BLaER1 treated with 17β-estradiol and CSF1 and Interleukin-3, amounts not matched to agents 10 nM and 100 nM (cell line): ENCODE data around the gene ULK4.
A peak's percentile ranks its signal among the peaks of the same experiment; 100 is the strongest.

ENCODE experiments used
- H3K27ac ChIP-seq, 11 experiments: shearing (Covaris generic); formaldehyde crosslinking; 2 replicates each; pipeline ENCODE4 v1.8.1; 2022
- H3K27me3 ChIP-seq, 11 experiments: shearing (Covaris generic); formaldehyde crosslinking; 2 replicates each; pipeline ENCODE4 v1.8.1; 2022
- H3K36me3 ChIP-seq, 11 experiments: shearing (Covaris generic); formaldehyde crosslinking; 2 replicates each; pipeline ENCODE4 v1.8.1; 2022
- H3K4me1 ChIP-seq, 10 experiments: shearing (Covaris generic); formaldehyde crosslinking; 2 replicates each; pipeline ENCODE4 v1.8.1; 2022
- H3K4me2 ChIP-seq, 11 experiments: shearing (Covaris generic); formaldehyde crosslinking; 2 replicates each; pipeline ENCODE4 v1.8.1; 2022
- H3K4me3 ChIP-seq, 10 experiments: shearing (Covaris generic); formaldehyde crosslinking; 2 replicates each; pipeline ENCODE4 v1.8.1; 2022
- H3K9ac ChIP-seq, 11 experiments: shearing (Covaris generic); formaldehyde crosslinking; 2 replicates each; pipeline ENCODE4 v1.8.1; 2022
- H3K9me3 ChIP-seq, 11 experiments: shearing (Covaris generic); formaldehyde crosslinking; replicated peaks in 1 of 11; 2 replicates each; pipeline ENCODE4 v1.8.1; 2022
- H4K20me1 ChIP-seq, 11 experiments: shearing (Covaris generic); formaldehyde crosslinking; 2 replicates each; pipeline ENCODE4 v1.8.1; 2022
- Cebpa-rat ChIP-seq, 11 experiments: shearing (Covaris generic); IDR thresholded peaks; 2 replicates each; pipeline ENCODE4 v1.8.1; 2022

The ULK4 gene

DNA sequence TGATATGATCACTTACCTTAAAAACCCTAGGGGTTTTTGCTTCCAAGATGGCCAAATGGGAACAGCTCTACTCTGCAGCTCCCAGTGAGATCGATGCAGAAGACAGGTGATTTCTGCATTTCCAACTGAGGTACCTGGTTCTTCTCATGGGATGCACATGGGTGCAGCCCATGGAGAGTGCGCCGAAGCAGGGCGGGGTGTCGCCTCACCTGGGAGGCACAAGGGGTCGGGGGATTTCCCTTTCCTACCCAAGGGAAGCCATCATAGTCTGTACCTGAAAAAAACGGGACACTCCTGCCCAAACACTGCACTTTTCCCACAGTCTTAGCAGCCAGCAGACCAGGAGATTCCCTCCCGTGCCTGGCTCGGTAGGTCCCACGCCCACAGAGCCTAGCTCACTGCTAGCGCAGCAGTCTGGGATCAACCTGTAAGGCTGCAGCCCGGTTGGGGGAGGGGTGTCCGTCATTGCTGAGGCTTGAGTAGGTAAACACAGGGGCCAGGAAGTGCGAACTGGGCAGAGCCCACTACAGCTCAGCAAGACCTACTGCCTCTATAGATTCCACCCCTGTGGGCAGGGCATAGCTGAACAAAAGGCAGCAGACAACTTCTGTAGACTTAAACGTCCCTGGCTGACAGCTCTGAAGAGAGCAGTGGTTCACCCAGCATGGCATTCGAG lies 684.0 kb downstream of the ULK4 start:
- Histone ChIP-seq H3K27ac (no peak overlapping the region), H3K4me2 (no peak overlapping the region), H3K4me1 (no peaks in the 10 kb centered on the region), H3K27me3 (no peaks in the 10 kb centered on the region), H3K9ac (no peak overlapping the region), H3K9me3 (peaks cover 6 to 22% (median 11%) of the 10 kb centered on the region in 11 experiments; a peak in 14 of 22 replicates), H3K36me3 (no peaks in the 10 kb centered on the region; a peak in 1 of 22 replicates), H4K20me1 (no peaks in the 10 kb centered on the region), H3K4me3 (no peak overlapping the region)
- TF ChIP-seq Cebpa-rat (IDR thresholded peaks at IDR 0.05), result no peak

DNA sequence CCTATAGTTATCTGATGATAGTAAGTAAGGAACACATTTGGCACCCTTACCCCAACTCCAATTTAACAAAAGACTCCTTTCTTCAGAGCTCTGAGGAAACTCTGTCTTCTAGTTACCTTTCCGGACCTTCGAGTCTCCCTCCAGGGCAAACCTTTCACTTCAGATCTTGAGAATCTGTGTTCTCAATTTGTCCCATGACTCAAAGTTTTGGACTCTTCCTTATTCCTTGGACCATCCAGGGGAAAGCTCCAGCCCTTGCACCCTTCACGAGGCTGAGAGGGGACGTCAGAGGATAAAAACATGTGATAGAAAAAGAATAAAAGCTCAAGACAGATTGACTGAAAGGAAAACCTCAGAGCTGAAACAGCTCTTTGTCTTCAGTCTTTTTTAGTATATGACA lies 685.7 kb downstream of the ULK4 start:
- TF ChIP-seq Cebpa-rat (IDR thresholded peaks at IDR 0.05), result no peak
- Histone ChIP-seq H3K27me3 (no peaks in the 10 kb centered on the region), H3K9me3 (peaks cover 6 to 35% (median 17%) of the 10 kb centered on the region in 11 experiments; a peak in 16 of 22 replicates), H3K36me3 (no peaks in the 10 kb centered on the region; a peak in 1 of 22 replicates), H3K4me3 (no peak overlapping the region), H3K27ac (no peak overlapping the region), H3K4me2 (no peak overlapping the region), H3K4me1 (no peaks in the 10 kb centered on the region), H3K9ac (no peak overlapping the region), H4K20me1 (no peaks in the 10 kb centered on the region)

DNA sequence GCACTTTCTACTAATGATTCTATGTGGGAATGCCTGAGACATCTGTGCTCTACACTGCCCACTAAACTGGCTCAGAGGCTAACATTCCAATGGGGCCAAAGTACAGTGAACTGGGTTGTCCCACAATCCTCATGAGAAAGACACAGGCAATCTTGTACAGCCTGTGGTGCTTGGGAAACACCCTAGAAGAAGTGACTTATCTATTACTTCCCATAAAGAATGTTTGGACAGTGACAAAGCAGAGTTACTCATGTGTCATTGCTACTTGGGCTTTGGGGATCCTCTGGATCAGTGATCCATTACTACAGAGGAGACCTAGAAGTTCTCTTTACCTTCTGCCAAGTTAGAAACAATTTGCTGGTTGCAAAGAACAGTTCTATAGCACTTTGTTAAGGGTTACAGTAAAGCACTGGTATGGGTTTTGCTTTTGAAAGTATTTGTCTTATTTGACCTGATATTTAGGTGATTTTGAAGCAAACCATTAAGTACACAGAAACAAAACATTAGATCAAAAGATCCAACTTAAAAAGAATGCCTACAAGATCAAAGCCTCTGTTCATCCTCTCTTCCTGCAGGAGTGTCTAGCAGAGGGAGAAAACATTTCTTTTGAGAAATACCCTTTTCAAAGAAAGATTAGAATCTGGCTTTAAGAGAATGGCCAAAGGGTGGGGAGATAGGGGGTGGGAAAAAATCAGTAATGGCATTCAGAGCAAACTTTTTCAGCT lies 686.8 kb downstream of the ULK4 start:
- H3K27ac ChIP-seq, result no peak overlapping the region
- H3K4me2 ChIP-seq, result no peak overlapping the region
- H3K36me3 ChIP-seq, result no peaks in the 10 kb centered on the region; a peak in 1 of 22 replicates
- H3K9ac ChIP-seq, result no peak overlapping the region
- no peaks in the 10 kb centered on the region for H3K4me1 ChIP-seq
- no peak for TF ChIP-seq Cebpa-rat (IDR thresholded peaks at IDR 0.05)
- H3K27me3 ChIP-seq, result no peaks in the 10 kb centered on the region
- peaks cover 6 to 36% (median 17%) of the 10 kb centered on the region in 11 experiments; a peak in 16 of 22 replicates for H3K9me3 ChIP-seq
- H4K20me1 ChIP-seq, result no peaks in the 10 kb centered on the region
- no peak overlapping the region for H3K4me3 ChIP-seq

DNA sequence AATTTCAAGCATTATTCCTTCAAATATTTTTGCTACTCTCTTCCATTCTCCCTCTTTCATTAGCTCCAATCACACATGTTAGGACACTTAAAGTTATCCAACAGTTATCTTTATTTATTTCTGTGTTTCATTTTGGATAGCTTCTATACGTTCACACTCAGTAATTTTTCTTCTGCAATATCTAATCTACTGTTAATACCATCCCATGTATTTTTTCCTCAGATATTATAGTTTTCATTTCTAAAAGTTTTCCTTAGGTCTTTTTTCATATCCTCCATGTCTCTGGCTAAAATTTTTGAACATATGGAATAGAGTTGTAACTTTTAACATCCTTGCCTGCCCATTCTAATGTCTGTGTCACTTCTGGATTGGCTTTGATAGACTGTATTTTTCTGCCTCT lies 689.2 kb downstream of the ULK4 start:
- H4K20me1 ChIP-seq, result no peaks in the 10 kb centered on the region
- TF ChIP-seq Cebpa-rat (IDR thresholded peaks at IDR 0.05), result no peak

DNA sequence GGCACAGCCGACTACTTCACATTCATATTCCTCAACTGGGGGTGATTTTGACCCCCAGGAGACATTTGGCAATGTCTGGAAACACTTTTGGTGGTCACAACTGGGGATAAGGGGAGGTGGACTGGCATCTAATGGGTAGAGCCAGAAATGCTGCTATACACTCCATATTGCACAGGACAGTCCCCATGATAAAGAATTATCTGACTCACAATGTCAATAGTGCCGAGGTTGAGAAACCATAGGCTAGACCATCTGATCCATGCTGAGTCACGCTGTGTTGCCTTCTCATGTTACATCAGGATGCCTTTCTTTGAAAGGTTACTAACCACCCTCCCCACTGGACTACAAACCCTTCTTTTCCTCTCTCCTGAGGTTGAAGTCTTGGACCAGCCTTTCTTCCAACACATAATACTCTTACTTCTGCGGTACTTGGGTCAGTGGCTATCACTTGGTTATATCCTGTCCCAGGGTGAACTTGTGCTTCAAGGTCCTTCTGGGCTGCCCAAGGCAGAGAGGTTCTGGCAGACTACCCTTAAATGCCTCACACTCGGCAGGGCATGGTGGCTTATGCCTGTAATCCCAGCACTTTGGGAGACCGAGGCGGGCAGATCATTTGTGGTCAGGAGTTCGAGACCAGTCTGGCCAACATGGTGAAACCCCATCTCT lies 693.8 kb downstream of the ULK4 start:
- peaks cover 0 to 18% (median 15%) of the 10 kb centered on the region in 10 experiments; a peak in 15 of 20 replicates for H3K4me1 ChIP-seq
- H3K36me3 ChIP-seq, result no peaks in the 10 kb centered on the region; a peak in 1 of 22 replicates
- no peak overlapping the region for H3K4me2 ChIP-seq

More for the DNA sequence above, 689.2 kb downstream of the ULK4 start:
- Histone ChIP-seq H3K27me3 (no peaks in the 10 kb centered on the region), H3K27ac (no peak overlapping the region), H3K4me3 (no peak overlapping the region), H3K4me2 (no peak overlapping the region), H3K9ac (no peak overlapping the region), H3K9me3 (peaks cover 10 to 29% (median 21%) of the 10 kb centered on the region in 11 experiments; a peak in 17 of 22 replicates), H3K36me3 (no peaks in the 10 kb centered on the region; a peak in 1 of 22 replicates), H3K4me1 (no peaks in the 10 kb centered on the region)

DNA sequence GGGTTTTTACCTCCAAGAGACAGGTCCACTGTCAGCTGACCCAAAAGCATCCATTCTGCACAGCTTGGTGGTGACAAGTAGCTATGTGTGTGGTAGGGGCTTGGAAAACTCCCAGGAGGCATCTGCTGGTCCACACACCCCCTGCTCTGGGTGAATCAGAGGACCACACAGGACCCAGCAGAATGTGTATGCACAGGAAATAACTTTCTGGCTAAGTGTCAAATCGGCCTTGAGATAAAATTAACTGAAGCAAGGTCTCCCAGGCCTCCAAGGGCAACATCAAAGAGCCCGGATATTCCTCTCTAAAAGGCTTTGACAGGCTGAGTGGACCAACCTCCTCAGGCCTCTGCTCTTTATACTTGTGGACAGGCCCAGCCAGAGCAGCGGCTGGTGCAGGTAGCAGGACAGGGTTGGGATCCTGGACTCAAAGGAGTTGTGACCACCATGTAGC lies 696.1 kb downstream of the ULK4 start:
- Histone ChIP-seq H3K27me3 (no peaks in the 10 kb centered on the region), H3K36me3 (no peaks in the 10 kb centered on the region), H3K9ac (no peak overlapping the region), H4K20me1 (no peaks in the 10 kb centered on the region), H3K4me3 (no peak overlapping the region), H3K27ac (no peak overlapping the region), H3K4me2 (peak overlapping the region in 9 of 11 experiments; percentile 10 to 56 (median 32); a peak in 14 of 22 replicates), H3K4me1 (peaks cover 0 to 18% (median 15%) of the 10 kb centered on the region in 10 experiments; a peak in 15 of 20 replicates), H3K9me3 (peaks cover 0 to 8% (median 0%) of the 10 kb centered on the region in 11 experiments; a peak in 2 of 22 replicates)
- no peak for TF ChIP-seq Cebpa-rat (IDR thresholded peaks at IDR 0.05)

More for the DNA sequence above, 693.8 kb downstream of the ULK4 start:
- Histone ChIP-seq H3K9ac (no peak overlapping the region), H3K4me3 (no peak overlapping the region), H4K20me1 (no peaks in the 10 kb centered on the region), H3K27me3 (no peaks in the 10 kb centered on the region), H3K9me3 (peaks cover 5 to 23% (median 12%) of the 10 kb centered on the region in 11 experiments; a peak in 17 of 22 replicates), H3K27ac (no peak overlapping the region)
- TF ChIP-seq Cebpa-rat (IDR thresholded peaks at IDR 0.05), result no peak

DNA sequence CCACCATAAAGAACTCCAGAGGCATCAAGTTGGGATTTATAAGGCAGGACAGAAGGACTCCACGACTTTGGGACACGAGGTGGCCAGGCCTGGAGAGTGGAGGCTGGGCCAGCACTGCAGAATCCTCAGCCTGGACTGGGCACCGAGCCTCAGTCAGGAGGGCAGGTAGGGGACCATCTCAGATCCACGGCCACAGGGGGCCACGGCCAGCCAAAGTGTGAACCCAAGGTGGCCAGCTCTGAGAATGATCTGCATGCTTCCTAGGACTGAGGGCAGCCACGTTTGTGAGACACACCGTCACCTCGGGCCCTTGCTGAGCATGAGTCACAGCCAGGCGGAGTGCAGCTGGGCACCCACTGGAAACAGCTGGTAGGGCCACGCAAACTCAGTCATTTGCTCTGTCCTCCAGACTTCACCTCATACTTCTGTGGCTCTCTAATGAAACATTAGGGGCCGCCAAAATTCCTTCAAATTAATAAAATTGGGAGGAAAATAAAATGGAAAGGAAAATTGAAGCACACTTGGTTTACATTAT lies 696.8 kb downstream of the ULK4 start:
- no peak for TF ChIP-seq Cebpa-rat (IDR thresholded peaks at IDR 0.05)
- no peak overlapping the region for H3K27ac ChIP-seq
- no peak overlapping the region for H3K4me3 ChIP-seq

DNA sequence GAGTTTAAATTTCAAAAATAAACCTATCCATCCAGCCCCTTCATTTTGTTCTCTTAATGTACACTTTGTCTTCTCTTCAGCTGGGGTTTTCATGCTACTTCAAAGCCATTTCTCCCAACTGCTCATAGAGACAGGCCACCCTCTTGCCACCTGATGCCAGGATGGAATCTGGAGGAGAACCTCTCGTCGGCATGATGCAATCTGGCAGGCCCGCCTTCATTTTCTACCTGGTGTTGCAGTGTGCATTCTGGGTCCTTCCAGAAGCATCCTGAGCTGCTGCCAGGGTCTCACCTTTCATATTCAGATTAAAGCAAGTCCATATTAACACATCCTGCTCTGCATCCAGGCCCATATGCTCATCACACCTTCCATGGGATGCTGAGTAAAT lies 701.8 kb downstream of the ULK4 start:
- H3K27me3 ChIP-seq, result no peaks in the 10 kb centered on the region
- no peak overlapping the region for H3K4me3 ChIP-seq
- H3K4me1 ChIP-seq, result peaks cover 0 to 5% (median 3%) of the 10 kb centered on the region in 10 experiments; a peak in 12 of 20 replicates
- no peak for TF ChIP-seq Cebpa-rat (IDR thresholded peaks at IDR 0.05)
- H3K36me3 ChIP-seq, result no peaks in the 10 kb centered on the region
- no peak overlapping the region for H3K9ac ChIP-seq
- H3K9me3 ChIP-seq, result no peaks in the 10 kb centered on the region
- H3K27ac ChIP-seq, result no peak overlapping the region
- no peak overlapping the region for H3K4me2 ChIP-seq
- no peaks in the 10 kb centered on the region for H4K20me1 ChIP-seq

More for the DNA sequence above, 696.8 kb downstream of the ULK4 start:
- H3K4me1 ChIP-seq, result peaks cover 0 to 18% (median 15%) of the 10 kb centered on the region in 10 experiments; a peak in 15 of 20 replicates
- no peaks in the 10 kb centered on the region for H3K36me3 ChIP-seq
- H3K27me3 ChIP-seq, result no peaks in the 10 kb centered on the region
- H3K9ac ChIP-seq, result no peak overlapping the region
- peak overlapping the region in 4 of 11 experiments; percentile 5 to 56 (median 28); a peak in 5 of 22 replicates for H3K4me2 ChIP-seq
- H4K20me1 ChIP-seq, result no peaks in the 10 kb centered on the region
- H3K9me3 ChIP-seq, result peaks cover 0 to 8% (median 0%) of the 10 kb centered on the region in 11 experiments; a peak in 2 of 22 replicates
